Measurements from ENCODE around the gene ACTR3. TPM values are rescaled to one million over a fixed set of nuclear protein-coding genes. Genes with fewer than 3 reads are reported as not detected.

ACTR3 gene
- total and polyA plus RNA-seq, 2 of the 8 experiments (the other 6 are each of a cell fraction or from before 2014, with no cell fraction given), result 51.7 to 184 TPM

- H3K9me3 ChIP-seq (ENCODE audit: insufficient read depth in 2 of 2, low read depth in 1 of 2, low read length in 1 of 2), result peaks cover 25 to 32% of the 10 kb centered on the region in 2 experiments
- no peak for FAIRE-seq
- TF ChIP-seq HDAC6 (IDR thresholded peaks at IDR 0.05; ENCODE audit: low read depth, low read length) (no peak), JUN (IDR thresholded peaks at IDR 0.05; ENCODE audit: low read depth, low read length) (no peak), CHD1 (IDR thresholded peaks at IDR 0.05; ENCODE audit: low read depth, low read length) (no peak), KDM5A (IDR thresholded peaks at IDR 0.05; ENCODE audit: low read length) (no peak), EGR1 (IDR thresholded peaks at IDR 0.05; ENCODE audit: borderline replicate concordance, low read depth, low read length) (no peak), ATF2 (IDR thresholded peaks at IDR 0.05; ENCODE audit: low read length) (no peak), NRF1 (IDR thresholded peaks at IDR 0.05; ENCODE audit: low read depth, low read length) (no peak), USF2 (IDR thresholded peaks at IDR 0.05; ENCODE audit: low read length) (no peak), EP300 (IDR thresholded peaks at IDR 0.05; ENCODE audit: borderline replicate concordance in 1 of 2, low read depth in 2 of 2, low read length in 2 of 2) (no peak)
These were observed 88.8 kb downstream of the ACTR3 start for GRCh38 chr2:113978524-113979190.

More at GRCh38 chr2:113978524-113979190, 88.8 kb downstream of the ACTR3 start:
- no peak overlapping the region for H2AFZ ChIP-seq (ENCODE audit: low read length)
- H3K9ac ChIP-seq (replicated peaks in 1 of 4; ENCODE audit: extremely low read depth in 1 of 4, low read depth in 3 of 4, low read length in 3 of 4), result no peak overlapping the region
- H3K56ac ChIP-seq (replicated peaks; ENCODE audit: insufficient read length, low read depth, low read length), result no peak overlapping the region
- H3K27me3 ChIP-seq (replicated peaks in 1 of 4; ENCODE audit: control insufficient read depth in 3 of 4, extremely low read depth in 1 of 4, insufficient read depth in 3 of 4, low read length in 3 of 4), result no peaks in the 10 kb centered on the region; a peak in 1 of 7 replicates
- no peak overlapping the region for H2BK120ac ChIP-seq (replicated peaks; ENCODE audit: low read depth, low read length)
- H2AK5ac ChIP-seq (ENCODE audit: low read depth, low read length), result no peak overlapping the region
- no peaks in the 10 kb centered on the region for H4K20me1 ChIP-seq (replicated peaks in 1 of 2; ENCODE audit: control insufficient read depth in 1 of 2, insufficient read depth in 2 of 2, low read length in 2 of 2)
- no peak overlapping the region for H3K23ac ChIP-seq (ENCODE audit: insufficient read length)
- no peak overlapping the region for H2BK5ac ChIP-seq (ENCODE audit: low read depth, low read length)
- H4K91ac ChIP-seq (replicated peaks; ENCODE audit: insufficient read length, low read length), result no peak overlapping the region
- H3K4me3 ChIP-seq (ENCODE audit: extremely low read depth in 1 of 4, insufficient read depth in 2 of 4, low read depth in 3 of 4, low read length in 4 of 4), result no peak overlapping the region
- CTCF ChIA-PET (ENCODE audit: partially characterized antibody), result interaction anchor here (0.6 to 3.9 kb wide), 26 partner anchors 9 to 739 kb away, joined by 3 to 24 read pairs (median 4); partner anchors contain the start of gene SLC35F5
- no peak overlapping the region; the same call in 1 of the 2 replicates for H4K8ac ChIP-seq (ENCODE audit: extremely low read depth, insufficient read depth, low read length)
- H3K36me3 ChIP-seq (ENCODE audit: control insufficient read depth in 2 of 4, insufficient read depth in 4 of 4, low read length in 3 of 4), result peaks cover 0 to 3% (median 0%) of the 10 kb centered on the region in 4 experiments; a peak in 1 of 8 replicates
- no peak overlapping the region for H3K4me2 ChIP-seq (ENCODE audit: insufficient read depth in 1 of 2, low read depth in 2 of 2, low read length in 2 of 2)
- H3K79me2 ChIP-seq (ENCODE audit: control insufficient read depth in 1 of 2, insufficient read depth in 2 of 2, low read length in 2 of 2), result no peaks in the 10 kb centered on the region
- no peak overlapping the region for H3K27ac ChIP-seq (ENCODE audit: low read depth, low read length)
- no peak overlapping the region for H2BK12ac ChIP-seq (ENCODE audit: low read depth, low read length)
- POLR2A ChIA-PET (ENCODE audit: partially characterized antibody), result no interaction called here
- H3K18ac ChIP-seq (ENCODE audit: extremely low read depth, low read length), result no peak overlapping the region
- H3K23me2 ChIP-seq (ENCODE audit: low read depth, low read length), result no peaks in the 10 kb centered on the region
- WGBS, 2 experiments (ENCODE audit: extremely low coverage in 1 of 2, insufficient coverage in 1 of 2, insufficient read length in 1 of 2, insufficient replicate concordance in 2 of 2, low coverage in 1 of 2, low lambda C conversion rate in 2 of 2, missing lambda C conversion rate in 1 of 2), result 98% methylated on average over 20 of the region's 20 CpGs; no CpG with 5 or more reads in 1 of the 2 experiments
- H3K4ac ChIP-seq (replicated peaks; ENCODE audit: insufficient read length, low read depth, low read length), result no peak overlapping the region
- no peak overlapping the region for H2BK15ac ChIP-seq (ENCODE audit: low read length)
- H3K14ac ChIP-seq (ENCODE audit: insufficient read length), result no peak overlapping the region
- H3K4me1 ChIP-seq (replicated peaks in 1 of 4; ENCODE audit: control insufficient read depth in 3 of 4, insufficient read depth in 4 of 4, low read length in 3 of 4), result no peaks in the 10 kb centered on the region
- H2BK20ac ChIP-seq (ENCODE audit: low read length), result no peak overlapping the region
- H4K5ac ChIP-seq (ENCODE audit: insufficient read length, low read depth, low read length), result no peak overlapping the region
- H3K79me1 ChIP-seq (ENCODE audit: low read depth, low read length), result no peaks in the 10 kb centered on the region
- DNase-seq (ENCODE audit: low read depth in 1 of 2, low spot score in 2 of 2), result no peak
